Hepatocyte (in vitro differentiated cells): Measurements from ENCODE around the gene GRHPR.

Experiments used
- EZH2 ChIP-seq: fragments of 200-600 bp; sonication (generic); IDR thresholded peaks from 2 replicates; pipeline ENCODE4 v1.6.1; 2016; ENCODE audit warnings: antibody characterized with exemption, mild to moderate bottlenecking, borderline replicate concordance
- EZH2phosphoT487 ChIP-seq: fragments of 200-600 bp; sonication (generic); IDR thresholded peaks from one replicate; pipeline ENCODE4 v1.6.1; 2018; ENCODE audit warnings: antibody characterized with exemption, mild to moderate bottlenecking, low read depth, moderate library complexity; ENCODE audit not compliant: unreplicated experiment, severe bottlenecking
- TF ChIP-seq, protein P1 (sequence below): fragments of 200-600 bp; sonication (generic); IDR thresholded peaks from 2 replicates; pipeline ENCODE4 v1.5.1; 2016; ENCODE audit warnings: antibody characterized with exemption, mild to moderate bottlenecking; ENCODE audit not compliant: poor library complexity

DNA sequence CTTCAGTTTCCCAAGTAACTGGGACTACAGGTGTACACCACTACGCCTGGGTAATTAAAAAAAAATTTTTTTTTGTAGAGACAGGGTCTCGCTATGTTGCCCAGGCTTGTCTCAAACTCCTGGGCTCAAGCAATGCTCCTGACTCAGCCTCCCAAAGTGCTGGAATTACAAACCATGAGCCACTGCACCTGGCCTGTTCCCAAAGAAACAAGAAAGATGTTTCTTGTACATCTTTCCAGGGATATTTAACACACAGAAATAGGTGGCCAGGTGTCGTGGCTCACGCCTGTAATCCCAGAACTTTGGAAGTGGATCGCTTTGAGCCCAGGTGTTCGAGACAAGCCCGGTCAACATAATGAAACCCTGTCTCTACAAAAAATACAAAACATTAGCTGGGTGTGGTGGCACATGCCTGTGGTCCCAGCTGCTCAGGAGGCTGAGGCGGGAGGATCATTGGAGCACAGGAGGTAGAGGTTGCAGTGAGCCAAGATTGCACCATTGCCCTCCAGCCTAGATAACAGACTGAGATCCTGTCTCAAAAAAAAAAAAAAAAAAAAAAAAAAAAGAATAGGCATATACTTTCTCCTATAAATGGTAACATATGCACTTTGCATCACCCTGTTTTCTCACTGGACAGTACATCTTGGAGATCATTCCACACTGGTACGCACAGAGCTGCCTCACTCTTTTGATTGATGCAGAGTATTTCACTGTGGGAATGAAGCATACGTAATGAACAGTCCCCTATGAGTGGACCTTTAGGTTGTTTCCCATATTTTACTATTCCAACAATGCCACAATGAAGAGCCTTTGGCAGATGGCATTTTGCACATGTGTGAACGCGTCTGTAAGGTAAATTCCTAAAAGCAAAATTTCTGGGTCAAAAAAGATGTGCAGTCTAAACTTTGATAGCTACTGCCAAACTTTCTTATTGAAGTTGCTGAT lies 2.0 kb upstream of the GRHPR start:
- TF ChIP-seq, protein P1, sequence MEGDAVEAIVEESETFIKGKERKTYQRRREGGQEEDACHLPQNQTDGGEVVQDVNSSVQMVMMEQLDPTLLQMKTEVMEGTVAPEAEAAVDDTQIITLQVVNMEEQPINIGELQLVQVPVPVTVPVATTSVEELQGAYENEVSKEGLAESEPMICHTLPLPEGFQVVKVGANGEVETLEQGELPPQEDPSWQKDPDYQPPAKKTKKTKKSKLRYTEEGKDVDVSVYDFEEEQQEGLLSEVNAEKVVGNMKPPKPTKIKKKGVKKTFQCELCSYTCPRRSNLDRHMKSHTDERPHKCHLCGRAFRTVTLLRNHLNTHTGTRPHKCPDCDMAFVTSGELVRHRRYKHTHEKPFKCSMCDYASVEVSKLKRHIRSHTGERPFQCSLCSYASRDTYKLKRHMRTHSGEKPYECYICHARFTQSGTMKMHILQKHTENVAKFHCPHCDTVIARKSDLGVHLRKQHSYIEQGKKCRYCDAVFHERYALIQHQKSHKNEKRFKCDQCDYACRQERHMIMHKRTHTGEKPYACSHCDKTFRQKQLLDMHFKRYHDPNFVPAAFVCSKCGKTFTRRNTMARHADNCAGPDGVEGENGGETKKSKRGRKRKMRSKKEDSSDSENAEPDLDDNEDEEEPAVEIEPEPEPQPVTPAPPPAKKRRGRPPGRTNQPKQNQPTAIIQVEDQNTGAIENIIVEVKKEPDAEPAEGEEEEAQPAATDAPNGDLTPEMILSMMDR, result no peak
- TF ChIP-seq EZH2 (no peak), EZH2phosphoT487 (no peak)
